GM06990 (cell line): ENCODE measurements around the gene FAM72D.
A peak's percentile ranks its signal among the peaks of the same experiment; 100 is the strongest.
"Not testable (repeated sequence)": the region's sequence is repeated elsewhere in the genome, so short reads cannot be mapped to it uniquely, and the experiment has no call there.

Experiments used
- DNase-seq: peaks from one replicate; pipeline ENCODE4 v3.0.0-alpha.2; 2011; ENCODE audit not compliant: insufficient read length; ENCODE audit errors: extremely low read depth
- H3K27me3 ChIP-seq: replicated peaks from 2 replicates; pipeline ENCODE4 v1.6.0; 2011; ENCODE audit warnings: low read length; ENCODE audit not compliant: control insufficient read depth, insufficient read depth
- H3K36me3 ChIP-seq: 2 replicates; pipeline ENCODE4 v1.5.1; 2011; ENCODE audit warnings: low read length; ENCODE audit not compliant: control insufficient read depth, insufficient read depth
- H3K4me3 ChIP-seq: replicated peaks from 2 replicates; pipeline ENCODE4 v1.5.1; 2011; ENCODE audit warnings: low read depth, mild to moderate bottlenecking, control low read depth, low read length

FAM72D gene

DNA sequence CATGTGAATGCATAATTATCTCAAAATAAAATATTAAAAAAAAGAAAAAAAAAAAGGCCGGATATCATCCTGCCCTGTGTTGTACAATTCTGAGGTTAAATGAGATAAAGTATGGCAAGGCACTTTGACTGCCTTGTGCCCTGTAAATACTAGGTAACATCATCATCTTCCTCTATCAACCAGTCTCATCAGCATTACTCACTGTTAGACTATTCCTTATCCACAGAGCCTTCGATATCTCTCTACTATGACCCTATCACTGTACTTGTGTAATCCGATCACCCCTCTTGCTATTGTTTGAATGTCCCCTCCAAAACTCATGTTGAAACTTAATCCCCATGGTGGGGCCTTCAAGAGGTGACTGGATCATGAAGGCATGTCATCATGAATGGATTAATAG is 18.9 kb upstream of the FAM72D start:
- not testable (repeated sequence) for H3K27me3 ChIP-seq, DNase-seq, H3K36me3 ChIP-seq, H3K4me3 ChIP-seq

DNA sequence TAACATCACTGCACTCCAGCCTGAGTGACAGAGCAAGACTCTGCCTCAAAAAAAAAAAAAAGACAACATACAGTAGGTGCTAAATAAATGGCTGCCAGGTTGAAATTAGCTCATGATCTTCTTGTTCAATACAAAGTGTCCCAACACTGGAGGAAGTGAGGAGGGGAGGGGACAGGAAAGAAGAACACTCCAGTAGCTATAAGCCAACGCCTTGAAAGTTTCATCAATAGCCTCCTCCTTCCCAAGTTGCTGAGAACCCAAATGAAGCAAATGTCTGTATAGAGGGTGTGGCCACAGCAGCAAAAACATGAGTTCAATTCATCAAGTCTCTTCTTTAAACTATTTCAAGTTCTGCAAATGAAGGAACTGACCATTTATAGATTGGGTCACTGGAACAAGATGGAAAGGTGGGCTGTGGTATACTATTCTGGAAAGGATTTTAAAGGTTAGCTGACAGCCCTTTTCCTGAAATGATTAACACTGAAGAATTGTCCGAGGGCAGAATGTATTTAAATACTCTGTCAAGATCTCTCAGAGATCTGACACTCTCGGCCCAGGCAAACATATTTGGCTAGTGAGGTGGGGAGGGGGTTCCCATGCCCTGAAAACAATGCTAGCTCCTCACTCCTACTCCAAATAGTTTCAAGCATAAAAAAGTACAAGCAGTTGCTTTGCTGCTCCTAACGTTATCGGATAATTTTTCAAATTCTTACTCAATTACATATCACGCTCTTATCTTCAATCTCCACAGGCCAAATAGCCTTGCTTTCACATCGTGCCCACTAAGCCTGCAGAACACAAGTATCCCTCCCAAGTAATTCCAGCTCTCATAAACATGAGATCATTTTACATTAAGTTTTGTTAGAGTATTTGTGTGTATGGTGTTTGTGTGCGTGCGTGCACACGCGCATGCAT is 17.6 kb upstream of the FAM72D start:
- H3K36me3 ChIP-seq, H3K4me3 ChIP-seq, DNase-seq, H3K27me3 ChIP-seq: not testable (repeated sequence)

DNA sequence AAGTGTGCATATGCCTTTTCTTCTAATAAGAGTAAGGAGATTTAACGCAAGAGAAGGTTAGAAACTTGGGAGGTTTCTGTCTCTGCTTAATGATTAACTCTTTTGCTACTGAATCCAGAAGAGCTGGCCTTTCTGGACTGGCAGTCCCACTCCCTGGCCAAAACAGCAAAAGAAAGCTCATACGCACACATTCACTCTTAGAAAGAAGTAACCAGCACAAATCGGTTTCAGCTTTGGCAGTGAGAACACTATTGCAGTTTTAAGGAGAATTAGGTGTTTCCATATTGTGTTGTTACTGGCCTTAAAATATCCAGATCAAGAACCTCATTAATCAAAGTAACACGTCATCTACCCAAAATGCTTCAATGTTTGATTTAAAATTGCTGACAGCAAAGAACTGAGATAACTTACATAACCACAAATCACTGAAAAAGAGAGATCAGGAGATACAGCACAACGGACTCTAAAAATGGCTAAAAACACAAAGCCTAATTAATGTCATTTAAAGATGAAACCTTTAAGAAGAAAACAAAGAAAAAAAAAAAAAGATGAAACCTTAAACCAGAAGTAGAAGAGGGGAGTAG is 16.9 kb upstream of the FAM72D start:
- H3K27me3 ChIP-seq, DNase-seq, H3K4me3 ChIP-seq, H3K36me3 ChIP-seq: not testable (repeated sequence)

DNA sequence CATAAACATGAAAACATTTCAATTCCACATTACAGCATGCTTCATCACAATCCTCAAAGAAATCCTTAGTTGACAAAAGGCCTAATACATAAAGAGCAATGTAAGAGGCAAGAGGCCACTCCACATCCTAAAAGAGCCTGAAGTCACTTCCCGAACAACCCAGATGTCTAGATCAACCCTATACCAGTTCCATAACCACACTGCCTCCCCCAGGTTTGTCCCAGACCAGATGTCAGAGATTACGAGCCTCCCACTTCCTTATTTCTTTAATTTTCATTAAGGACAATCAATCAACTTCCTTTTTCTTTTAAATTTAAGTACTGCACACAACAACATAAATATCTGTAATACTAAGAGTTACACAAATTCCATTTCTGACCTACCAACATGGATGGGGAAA is 16.0 kb upstream of the FAM72D start:
- not testable (repeated sequence) for DNase-seq, H3K4me3 ChIP-seq, H3K27me3 ChIP-seq, H3K36me3 ChIP-seq

DNA sequence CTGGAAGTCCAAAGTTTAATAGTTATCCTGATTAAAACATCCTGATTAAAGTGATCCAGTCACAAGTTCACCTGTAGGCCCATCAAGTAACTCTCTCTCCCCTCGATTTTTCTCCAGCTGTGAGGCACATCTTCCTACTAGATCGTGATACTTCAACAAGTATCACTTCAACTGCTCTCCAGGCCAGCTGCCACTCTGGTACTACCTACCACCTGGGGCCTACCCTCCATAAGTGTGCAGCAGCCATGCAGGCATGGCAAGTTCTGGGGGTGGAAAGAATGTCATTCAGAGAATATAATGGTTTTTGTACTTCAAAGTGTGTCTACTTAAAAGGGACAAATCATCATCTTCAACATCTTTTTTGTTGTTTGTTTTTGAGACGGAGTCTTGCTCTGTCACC is 15.6 kb upstream of the FAM72D start:
- not testable (repeated sequence) for H3K27me3 ChIP-seq, H3K4me3 ChIP-seq, DNase-seq, H3K36me3 ChIP-seq

DNA sequence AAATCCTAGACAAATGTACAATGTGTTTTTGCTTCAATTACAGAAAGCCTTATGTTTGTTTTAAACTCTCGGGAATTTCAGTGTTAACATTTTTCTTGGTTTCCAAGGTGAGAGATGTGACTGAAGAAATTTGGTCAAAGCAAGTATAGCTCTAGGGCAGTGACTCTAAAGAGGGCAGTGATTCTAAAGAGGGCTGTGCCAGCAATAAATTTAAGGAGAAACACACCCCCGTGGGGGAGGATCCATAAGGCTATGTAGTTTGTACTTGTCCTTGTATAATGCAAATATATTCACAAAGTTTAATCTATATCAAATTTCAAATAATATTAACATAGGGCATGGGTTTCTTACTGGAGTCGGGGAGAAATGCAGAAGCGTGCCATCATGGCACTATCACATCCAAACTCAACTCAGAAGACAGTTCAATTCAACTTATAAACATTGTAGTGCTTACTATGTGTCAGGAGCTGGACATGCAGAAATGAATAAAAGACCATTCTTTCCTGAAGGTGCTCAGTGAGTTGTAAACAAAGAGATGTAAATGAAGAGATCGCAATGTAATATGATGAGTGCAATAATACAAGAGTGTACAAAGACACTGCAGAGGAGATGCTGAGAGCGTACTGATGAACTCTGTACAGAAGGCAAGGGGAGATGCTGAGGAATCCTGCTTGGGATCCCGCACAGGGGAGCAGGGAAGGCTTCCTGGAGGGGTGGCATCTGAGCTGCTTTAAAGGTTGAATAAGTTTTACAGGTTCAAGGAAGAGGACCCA is 13.1 kb upstream of the FAM72D start:
- not testable (repeated sequence) for H3K4me3 ChIP-seq, H3K36me3 ChIP-seq, H3K27me3 ChIP-seq, DNase-seq

DNA sequence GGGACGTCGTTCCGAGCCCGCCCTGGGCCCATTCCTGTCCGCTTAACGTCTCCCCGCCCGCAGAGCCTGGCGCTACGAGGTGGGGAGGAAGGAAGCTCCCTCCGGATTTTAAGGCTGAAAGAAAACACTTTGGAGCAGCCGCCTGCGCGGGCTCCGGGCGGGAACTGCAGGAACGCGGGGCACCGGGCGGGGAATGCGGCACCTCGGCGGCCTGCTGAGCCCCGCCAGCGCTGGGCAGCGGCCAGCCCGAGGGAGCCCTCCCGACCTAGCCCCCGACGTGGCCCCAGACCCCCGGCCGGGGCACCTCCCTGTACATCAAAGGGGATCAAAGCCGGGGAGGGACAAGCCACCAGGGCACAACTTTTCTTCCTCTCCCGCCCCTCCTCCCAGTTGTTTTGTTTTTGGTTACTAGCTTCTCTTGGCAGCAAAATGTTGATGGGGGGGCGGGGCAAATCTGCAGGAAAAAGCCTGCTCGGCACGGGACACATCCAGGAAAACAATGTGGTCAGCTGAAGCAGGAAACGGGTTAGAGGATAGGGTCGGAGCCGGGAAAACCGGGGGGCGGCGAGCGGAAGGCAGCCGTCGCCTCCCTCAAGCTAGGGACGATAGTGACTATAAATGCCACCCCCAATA is 2.1 kb upstream of the FAM72D start:
- peak; percentile 3 for DNase-seq
- not testable (repeated sequence) for H3K36me3 ChIP-seq, H3K27me3 ChIP-seq
- peak overlapping the region; percentile 44 for H3K4me3 ChIP-seq

DNA sequence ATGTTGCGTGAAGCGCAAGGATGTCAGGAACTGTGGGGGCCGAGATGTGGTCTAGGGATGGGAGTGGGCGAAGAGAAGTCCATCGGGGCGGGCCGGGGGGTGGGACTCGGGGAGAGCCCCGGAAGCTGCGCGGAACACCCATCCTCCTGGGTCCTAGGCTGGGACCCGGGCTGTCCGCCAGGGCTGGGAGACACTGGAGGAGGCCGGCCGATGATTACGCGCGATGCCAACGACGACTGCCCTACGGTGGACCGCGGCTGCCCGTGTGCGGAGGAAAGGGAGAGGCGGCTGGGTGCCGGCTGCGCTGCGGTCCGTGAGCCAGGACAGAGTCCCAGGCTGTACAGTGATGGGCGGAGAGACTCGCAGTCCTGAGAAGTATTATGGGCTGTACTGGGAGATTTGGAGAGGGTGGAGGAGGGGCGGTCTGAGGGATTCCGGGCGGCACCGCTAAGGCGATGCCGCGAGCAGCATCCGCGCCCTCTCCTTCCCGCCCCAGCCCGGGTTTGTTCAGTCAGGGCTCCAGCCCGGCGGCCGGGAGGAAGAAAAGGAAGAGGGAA is 1.0 kb upstream of the FAM72D start:
- not testable (repeated sequence) for H3K36me3 ChIP-seq, H3K27me3 ChIP-seq, DNase-seq
- H3K4me3 ChIP-seq, result peak overlapping the region; percentile 54

DNA sequence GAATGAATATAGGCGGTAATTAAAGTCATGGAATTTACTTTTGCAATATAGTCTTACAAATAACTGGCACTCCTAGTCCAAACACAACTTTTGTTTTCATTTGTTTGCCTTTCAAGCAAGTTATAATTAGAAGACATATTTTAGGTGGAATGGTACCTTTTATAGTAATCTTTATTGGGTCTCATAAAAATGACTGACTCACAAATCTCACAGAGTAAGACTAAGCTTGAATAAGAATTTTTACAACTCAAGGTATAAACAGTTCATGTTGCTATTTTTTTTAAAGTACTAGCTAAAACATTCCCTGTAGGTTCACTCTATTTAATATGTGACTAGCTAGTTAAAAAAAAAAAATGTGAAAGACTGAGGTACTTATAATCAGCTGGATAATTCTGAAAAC is 6.0 kb downstream of the FAM72D start:
- not testable (repeated sequence) for H3K36me3 ChIP-seq, H3K27me3 ChIP-seq, H3K4me3 ChIP-seq, DNase-seq

DNA sequence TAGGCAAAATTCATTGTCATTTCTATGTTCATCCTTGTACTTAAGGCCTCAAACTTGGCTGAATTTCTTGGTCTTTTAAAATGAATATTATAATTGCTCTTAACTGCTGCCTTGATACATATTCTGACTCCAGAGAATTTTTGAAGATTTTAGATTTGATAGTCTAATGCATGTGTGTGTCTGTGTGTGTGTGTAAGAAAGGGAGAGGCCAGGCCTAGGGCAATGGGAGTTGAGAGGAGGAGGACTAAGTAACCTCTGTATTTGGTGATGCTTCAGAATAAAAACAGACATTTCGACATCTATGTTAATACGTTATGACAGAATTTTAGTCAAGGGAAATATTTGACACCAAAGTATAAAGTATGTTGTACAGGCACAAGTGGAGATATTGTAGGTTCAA is 7.5 kb downstream of the FAM72D start:
- H3K27me3 ChIP-seq, H3K4me3 ChIP-seq, H3K36me3 ChIP-seq, DNase-seq: not testable (repeated sequence)

DNA sequence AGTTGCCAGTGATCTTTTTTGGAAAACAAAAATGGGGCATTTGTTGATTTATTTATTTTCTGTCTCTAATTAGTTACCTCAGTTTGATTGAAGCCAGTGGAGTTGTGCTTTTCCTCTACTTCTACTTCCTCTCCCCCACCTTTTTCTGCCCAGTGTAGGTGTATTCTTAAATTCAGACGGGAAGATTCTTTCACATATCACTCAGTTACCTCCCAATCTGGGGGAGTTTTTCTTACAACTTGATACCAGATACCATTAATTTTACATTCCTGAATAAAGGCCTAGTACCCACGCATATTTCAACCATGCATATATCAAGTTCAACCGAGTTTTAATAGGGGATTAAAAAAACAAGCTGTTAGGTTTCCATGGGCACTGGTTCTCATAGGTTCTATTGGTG is 15.9 kb downstream of the FAM72D start:
- H3K4me3 ChIP-seq, H3K27me3 ChIP-seq, DNase-seq, H3K36me3 ChIP-seq: not testable (repeated sequence)

DNA sequence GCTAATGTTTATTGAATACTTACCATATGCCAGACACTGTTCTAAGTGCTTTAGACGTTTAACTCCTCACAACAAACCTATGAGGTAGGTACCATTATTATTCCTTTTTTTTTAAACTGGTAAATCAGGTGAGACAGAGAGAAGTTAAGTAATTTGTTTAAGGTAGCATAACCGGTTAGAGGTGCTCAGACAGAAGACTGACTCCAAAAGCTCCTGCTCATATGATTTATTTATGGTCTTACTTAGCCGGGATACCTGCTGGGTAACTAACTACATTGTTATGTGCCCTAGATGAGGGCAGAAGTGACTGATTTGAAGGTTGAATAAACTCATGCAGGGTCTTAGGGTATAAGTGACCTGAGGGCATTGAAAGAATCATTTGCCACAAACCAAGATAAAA is 16.9 kb downstream of the FAM72D start:
- not testable (repeated sequence) for DNase-seq, H3K27me3 ChIP-seq, H3K4me3 ChIP-seq, H3K36me3 ChIP-seq

DNA sequence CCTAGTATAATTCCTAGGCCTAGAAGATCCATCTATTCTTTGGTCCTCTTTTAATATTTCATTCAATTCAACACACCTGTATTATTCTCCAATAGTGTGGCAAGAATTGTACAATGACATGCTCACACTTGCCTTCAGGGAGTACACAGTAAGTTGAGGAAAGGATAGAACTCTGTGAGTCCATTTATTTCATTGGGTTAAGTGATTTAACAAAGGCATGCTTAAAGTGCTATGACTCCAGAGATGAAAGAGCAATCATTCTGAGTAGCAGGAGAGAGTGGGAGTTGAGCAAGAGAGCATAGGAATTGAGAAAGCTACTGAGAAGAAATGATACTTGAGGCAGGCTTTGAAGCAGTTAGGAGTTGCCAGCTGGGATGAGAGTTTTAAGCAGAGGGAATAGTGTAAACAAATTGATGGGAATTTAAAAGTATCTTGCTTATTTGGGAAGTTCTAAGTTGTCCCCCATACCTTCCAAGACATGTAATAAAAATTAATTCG is 18.8 kb downstream of the FAM72D start:
- not testable (repeated sequence) for H3K36me3 ChIP-seq, DNase-seq

More for the DNA sequence above, 18.8 kb downstream of the FAM72D start:
- H3K27me3 ChIP-seq, H3K4me3 ChIP-seq: not testable (repeated sequence)
